ENCODE data around the gene SNX1. TPM values are rescaled to one million over a fixed set of nuclear protein-coding genes. Genes with fewer than 3 reads are reported as not detected.

SNX1 gene
- total RNA-seq, 1 donor from 2014 or later, result 15.3 TPM

DNA sequence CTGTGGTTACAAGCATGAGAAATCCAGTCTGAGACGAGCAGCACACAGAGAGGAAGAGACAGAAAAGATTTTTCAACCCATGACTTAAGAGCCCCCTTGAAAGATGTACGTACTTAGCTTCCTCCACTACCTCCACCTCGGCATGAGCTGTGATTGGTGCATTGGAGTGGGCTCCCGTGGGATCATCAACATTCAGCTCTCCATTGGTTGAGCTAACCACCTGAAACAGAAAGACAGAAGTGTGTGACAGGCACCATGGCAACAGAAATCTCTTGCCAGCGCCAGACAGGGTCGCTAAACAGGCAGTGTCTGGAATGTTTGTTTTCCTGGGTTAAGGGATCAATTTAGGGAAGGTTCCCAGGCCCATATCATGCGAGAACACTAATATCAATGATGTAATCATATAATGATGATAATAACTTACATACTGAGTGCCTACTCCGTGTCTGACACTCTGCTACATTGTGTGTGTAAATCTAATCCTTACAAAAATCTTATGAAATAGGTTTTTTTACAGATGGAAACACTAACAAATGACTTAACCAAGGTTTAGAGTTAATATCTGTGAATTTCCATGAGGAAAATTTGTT, 84.5 kb downstream of the SNX1 start:
- TF ChIP-seq, protein P1, sequence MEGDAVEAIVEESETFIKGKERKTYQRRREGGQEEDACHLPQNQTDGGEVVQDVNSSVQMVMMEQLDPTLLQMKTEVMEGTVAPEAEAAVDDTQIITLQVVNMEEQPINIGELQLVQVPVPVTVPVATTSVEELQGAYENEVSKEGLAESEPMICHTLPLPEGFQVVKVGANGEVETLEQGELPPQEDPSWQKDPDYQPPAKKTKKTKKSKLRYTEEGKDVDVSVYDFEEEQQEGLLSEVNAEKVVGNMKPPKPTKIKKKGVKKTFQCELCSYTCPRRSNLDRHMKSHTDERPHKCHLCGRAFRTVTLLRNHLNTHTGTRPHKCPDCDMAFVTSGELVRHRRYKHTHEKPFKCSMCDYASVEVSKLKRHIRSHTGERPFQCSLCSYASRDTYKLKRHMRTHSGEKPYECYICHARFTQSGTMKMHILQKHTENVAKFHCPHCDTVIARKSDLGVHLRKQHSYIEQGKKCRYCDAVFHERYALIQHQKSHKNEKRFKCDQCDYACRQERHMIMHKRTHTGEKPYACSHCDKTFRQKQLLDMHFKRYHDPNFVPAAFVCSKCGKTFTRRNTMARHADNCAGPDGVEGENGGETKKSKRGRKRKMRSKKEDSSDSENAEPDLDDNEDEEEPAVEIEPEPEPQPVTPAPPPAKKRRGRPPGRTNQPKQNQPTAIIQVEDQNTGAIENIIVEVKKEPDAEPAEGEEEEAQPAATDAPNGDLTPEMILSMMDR (conservative IDR thresholded peaks at IDR 0.05; ENCODE audit: low read depth, low read length), result no peak
- no peak for DNase-seq (ENCODE audit: low read depth)
- no peak overlapping the region for H3K4me3 ChIP-seq (ENCODE audit: low read depth, low read length)

DNA sequence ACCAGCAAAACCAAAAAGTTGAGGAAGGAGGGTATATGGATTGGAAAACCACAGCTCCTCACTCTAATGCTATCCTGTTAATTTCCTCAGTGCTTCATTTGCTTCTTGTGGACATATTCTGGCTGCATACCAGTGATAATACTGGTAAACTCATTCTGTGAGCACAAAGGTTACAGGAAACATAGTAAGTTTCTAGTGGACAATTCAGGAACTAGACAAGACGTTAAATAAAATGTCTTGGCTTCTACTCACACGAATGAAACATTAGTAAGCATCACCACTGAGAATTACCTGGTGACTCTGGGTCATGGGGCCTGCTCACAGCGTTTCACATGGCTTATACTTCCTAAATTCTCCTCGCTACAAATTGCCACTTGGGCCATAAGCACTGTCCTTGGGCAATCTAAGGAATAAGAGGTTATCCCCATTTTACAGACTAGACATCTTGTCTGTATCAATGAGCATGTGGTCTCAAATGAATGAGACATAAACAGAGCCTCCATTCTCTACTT, 87.1 kb downstream of the SNX1 start:
- TF ChIP-seq, protein P1 (conservative IDR thresholded peaks at IDR 0.05; ENCODE audit: low read depth, low read length), result no peak
- H3K4me3 ChIP-seq (ENCODE audit: low read depth, low read length), result no peak overlapping the region
- DNase-seq (ENCODE audit: low read depth), result no peak

DNA sequence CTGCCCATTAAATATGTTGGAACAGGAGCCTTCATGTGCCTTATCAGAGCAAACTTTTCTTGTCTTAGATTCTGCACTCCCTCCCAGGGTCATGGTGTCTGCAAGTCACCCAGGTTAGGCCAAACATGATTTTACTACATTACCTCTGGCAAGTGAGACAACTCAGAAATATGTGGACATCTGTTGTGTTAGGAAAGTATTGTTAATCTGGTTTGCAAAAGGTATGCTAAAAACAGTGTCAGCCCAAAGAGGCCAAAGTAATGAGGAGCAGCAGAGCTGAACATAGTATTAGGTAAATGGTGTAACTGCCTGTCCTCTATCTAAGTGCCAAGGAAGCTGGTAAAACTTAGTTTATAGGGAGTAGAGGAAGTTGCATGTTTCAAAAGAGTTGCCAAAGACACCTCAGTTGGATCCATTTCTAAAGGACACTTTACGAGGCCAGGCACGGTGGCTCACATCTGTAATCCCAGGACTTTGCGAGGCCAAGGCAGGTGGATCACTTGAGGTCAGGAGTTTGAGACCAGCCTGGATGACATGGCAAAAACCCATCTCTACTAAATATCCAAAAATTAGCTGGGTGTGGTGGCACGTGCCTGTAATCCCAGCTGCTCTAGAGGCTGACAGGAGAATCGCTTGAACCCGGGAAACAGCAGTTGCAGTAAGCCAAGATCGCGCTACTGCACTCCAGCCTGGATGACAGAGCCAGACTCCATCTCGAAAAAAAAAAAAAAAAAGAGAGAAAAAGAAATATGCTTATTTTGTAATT, 89.5 kb downstream of the SNX1 start:
- TF ChIP-seq, protein P1 (conservative IDR thresholded peaks at IDR 0.05; ENCODE audit: low read depth, low read length), result no peak
- H3K4me3 ChIP-seq (ENCODE audit: low read depth, low read length), result no peak overlapping the region
- DNase-seq (ENCODE audit: low read depth), result no peak

DNA sequence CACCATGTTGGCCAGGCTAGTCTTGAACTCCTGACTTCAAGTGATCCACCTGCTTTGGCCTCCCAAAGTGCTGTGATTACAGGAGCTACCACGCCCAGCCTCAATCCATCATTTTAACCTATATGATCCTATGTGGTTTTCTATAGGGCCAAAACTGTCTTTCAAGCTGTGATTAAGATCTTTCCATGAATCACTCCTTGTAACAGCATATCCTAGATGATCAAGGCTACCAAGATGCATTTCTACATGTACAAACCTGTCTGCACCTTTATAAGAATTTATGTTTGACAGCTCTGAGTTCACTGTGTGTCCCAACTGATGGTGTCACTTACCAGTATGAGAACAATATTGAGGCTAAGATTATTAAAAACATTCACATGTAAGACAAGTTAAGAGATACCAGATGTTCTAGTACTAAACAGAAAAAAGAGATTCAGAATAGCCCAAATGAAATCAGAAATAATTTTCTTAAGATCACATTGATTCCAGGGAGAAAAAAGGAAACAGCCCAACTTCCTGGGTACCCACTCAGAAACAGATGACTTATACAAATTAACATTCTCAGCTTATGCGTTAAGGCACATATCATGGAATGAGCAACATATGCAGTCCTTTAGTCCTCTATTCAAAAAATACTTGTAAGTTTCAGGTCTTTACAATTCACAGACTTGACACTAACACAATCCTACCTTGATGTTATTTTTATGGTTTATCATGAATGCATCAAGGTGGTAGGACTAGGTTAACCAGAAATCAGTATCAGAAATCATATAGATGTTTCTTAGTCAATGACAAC, 91.8 kb downstream of the SNX1 start:
- H3K4me3 ChIP-seq (ENCODE audit: low read depth, low read length), result no peak overlapping the region
- no peak for DNase-seq (ENCODE audit: low read depth)
- TF ChIP-seq, protein P1 (conservative IDR thresholded peaks at IDR 0.05; ENCODE audit: low read depth, low read length), result no peak

Other genes starting within 250 kb of the SNX1 start
- gene DAPK2, start 49.5 kb upstream of the SNX1 start, total RNA-seq, result 0.07 and 7.3 TPM in 2 replicates
- gene CIAO2A, start 2.1 kb upstream of the SNX1 start, total RNA-seq, result 92.3 and 101 TPM in 2 replicates
- gene SNX22, start 55.7 kb downstream of the SNX1 start, total RNA-seq, result 0.86 and 1.2 TPM in 2 replicates
- 515 and 693 TPM in 2 replicates for gene PPIB, start 67.0 kb downstream of the SNX1 start, total RNA-seq

Measured in epithelial cell of proximal tubule (primary cell).